Neuronal stem cell (in vitro differentiated cells): ENCODE measurements around the gene FOXA2.

Experiments
- DNase-seq: peaks from one replicate; pipeline ENCODE4 v3.0.0-alpha.2; 2013; ENCODE audit warnings: low spot score
- H2AFZ ChIP-seq: one replicate; pipeline ENCODE4 v1.6.1; 2013; ENCODE audit warnings: mild to moderate bottlenecking, low read length, inconsistent platforms
- H2AK5ac ChIP-seq: 2 replicates; pipeline ENCODE4 v1.6.1; 2013; ENCODE audit warnings: low read depth, mild to moderate bottlenecking, inconsistent platforms, low read length, moderate library complexity, mixed read lengths
- H2BK120ac ChIP-seq: 2 replicates; pipeline ENCODE4 v1.6.1; 2013; ENCODE audit warnings: low read depth, mild to moderate bottlenecking, inconsistent platforms, low read length, moderate library complexity, mixed read lengths
- H2BK12ac ChIP-seq: one replicate; pipeline ENCODE4 v1.6.1; 2013; ENCODE audit warnings: low read length, inconsistent platforms
- H2BK15ac ChIP-seq: 2 replicates; pipeline ENCODE4 v1.6.1; 2013; ENCODE audit warnings: mild to moderate bottlenecking, low read length, inconsistent platforms, mixed read lengths
- H2BK5ac ChIP-seq: one replicate; pipeline ENCODE4 v1.6.1; 2013; ENCODE audit warnings: inconsistent platforms, mild to moderate bottlenecking, low read length, moderate library complexity
- H3K14ac ChIP-seq: one replicate; pipeline ENCODE4 v1.6.1; 2013; ENCODE audit warnings: low read length, inconsistent platforms
- H3K18ac ChIP-seq: 2 replicates; pipeline ENCODE4 v1.6.1; 2013; ENCODE audit warnings: low read length, inconsistent platforms
- H3K23ac ChIP-seq: 2 replicates; pipeline ENCODE4 v1.6.1; 2013; ENCODE audit warnings: low read depth, mild to moderate bottlenecking, mixed read lengths, low read length, inconsistent platforms; ENCODE audit not compliant: poor library complexity
- H3K27ac ChIP-seq: replicated peaks from 3 replicates; pipeline ENCODE4 v1.5.1; 2013; ENCODE audit warnings: low read length, inconsistent platforms
- H3K27me3 ChIP-seq, 3 experiments: 2 replicates each; pipeline ENCODE4 v1.6.1; 2013; ENCODE audit warnings: low read length in 3 of 3, mild to moderate bottlenecking in 2 of 3, inconsistent platforms in 1 of 3, low read depth in 1 of 3, mixed read lengths in 1 of 3, moderate library complexity in 1 of 3; ENCODE audit not compliant: control insufficient read depth in 3 of 3, insufficient read depth in 3 of 3
- H3K36me3 ChIP-seq, 2 donors: replicated peaks in 1 of 2; 2 replicates each; pipeline ENCODE4 v1.6.1; 2013; ENCODE audit warnings: low read length in 2 of 2; ENCODE audit not compliant: control insufficient read depth in 2 of 2, insufficient read depth in 2 of 2
- H3K4ac ChIP-seq: 2 replicates; pipeline ENCODE4 v1.6.1; 2013; ENCODE audit warnings: inconsistent platforms, mild to moderate bottlenecking, low read length, moderate library complexity
- H3K4me1 ChIP-seq, 2 donors: 1 replicate in 1 of 2; 2 replicates in 1 of 2; pipeline ENCODE4 v1.6.1; 2013; ENCODE audit warnings: low read length in 2 of 2, low read depth in 1 of 2; ENCODE audit not compliant: control insufficient read depth in 2 of 2, insufficient read depth in 1 of 2
- H3K4me2 ChIP-seq: one replicate; pipeline ENCODE4 v1.6.1; 2013; ENCODE audit warnings: mild to moderate bottlenecking, low read length, inconsistent platforms; ENCODE audit not compliant: insufficient read depth, poor library complexity, severe bottlenecking
- H3K4me3 ChIP-seq, 2 donors: 2 replicates each; pipeline ENCODE4 v1.5.1; 2013; ENCODE audit warnings: low read length in 2 of 2, mild to moderate bottlenecking in 2 of 2, inconsistent platforms in 1 of 2, moderate library complexity in 1 of 2
- H3K79me1 ChIP-seq: one replicate; pipeline ENCODE4 v1.6.1; 2013; ENCODE audit warnings: low read depth, mild to moderate bottlenecking, inconsistent platforms, low read length, moderate library complexity
- H3K9ac ChIP-seq: one replicate; pipeline ENCODE4 v1.6.1; 2013; ENCODE audit warnings: mild to moderate bottlenecking, low read depth, low read length, inconsistent platforms; ENCODE audit not compliant: poor library complexity
- H3K9me3 ChIP-seq, 2 donors: replicated peaks in 1 of 2; 2 replicates each; pipeline versions ENCODE3 to v1.6.1; 2013; ENCODE audit warnings: low read length in 2 of 2, mild to moderate bottlenecking in 2 of 2, inconsistent platforms in 1 of 2, low read depth in 1 of 2, mixed read lengths in 1 of 2, moderate library complexity in 1 of 2; ENCODE audit not compliant: control insufficient read depth in 2 of 2, insufficient read depth in 1 of 2
- H4K8ac ChIP-seq: one replicate; pipeline ENCODE4 v1.6.1; 2013; ENCODE audit warnings: low read depth, mild to moderate bottlenecking, inconsistent platforms, low read length, moderate library complexity
- H4K91ac ChIP-seq: one replicate; pipeline ENCODE4 v1.6.1; 2013; ENCODE audit warnings: low read length, low read depth, mild to moderate bottlenecking, inconsistent platforms; ENCODE audit not compliant: poor library complexity
- WGBS, 2 donors: extraction: QIAGEN DNeasy Blood & Tissue Kit; methylation state at CpG; one replicate each; pipeline ENCODE4 v1.1.7; 2013; ENCODE audit warnings: missing lambda C conversion rate in 2 of 2, mixed read lengths in 1 of 2; ENCODE audit not compliant: insufficient read length in 2 of 2, insufficient replicate concordance in 1 of 2; ENCODE audit errors: extremely low coverage in 2 of 2; 5-methylcytosine and 5-hydroxymethylcytosine counted together

FOXA2 gene

GRCh38 chr20:22540832-22541231 lies 43.5 kb downstream of the FOXA2 start:
- Histone ChIP-seq H3K4me3 (peak overlapping the region in 1 of 2 donors; percentile 12), H2AK5ac (no peak overlapping the region), H3K23ac (no peak overlapping the region), H3K9ac (no peak overlapping the region), H2AFZ (no peak overlapping the region), H2BK5ac (no peak overlapping the region), H3K14ac (no peak overlapping the region), H3K4me2 (no peak overlapping the region), H2BK12ac (no peak overlapping the region), H3K4me1 (peaks cover 0 to 3% of the 10 kb centered on the region in 2 donors), H4K8ac (no peak overlapping the region), H3K27ac (no peak overlapping the region), H3K4ac (no peak overlapping the region), H4K91ac (no peak overlapping the region), H2BK120ac (no peak overlapping the region), H3K9me3 (no peaks in the 10 kb centered on the region), H2BK15ac (no peak overlapping the region), H3K18ac (no peak overlapping the region), H3K79me1 (no peaks in the 10 kb centered on the region), H3K27me3 (no peaks in the 10 kb centered on the region), H3K36me3 (no peaks in the 10 kb centered on the region)
- DNase-seq: no peak
- WGBS, 2 donors: no CpG with 5 or more reads among the region's 10 CpGs

- H3K79me1 ChIP-seq: no peaks in the 10 kb centered on the region
- H2BK120ac ChIP-seq: no peak overlapping the region
- H3K4me3 ChIP-seq: no peak overlapping the region
- H3K27me3 ChIP-seq: no peaks in the 10 kb centered on the region
- H2AFZ ChIP-seq: no peak overlapping the region
- H3K4me2 ChIP-seq: no peak overlapping the region
- H3K9me3 ChIP-seq: no peaks in the 10 kb centered on the region
- DNase-seq: no peak
- no peaks in the 10 kb centered on the region for H3K36me3 ChIP-seq
- no peak overlapping the region for H2BK12ac ChIP-seq
- no peak overlapping the region for H4K91ac ChIP-seq
- H2AK5ac ChIP-seq: no peak overlapping the region
- no CpG with 5 or more reads among the region's 4 CpGs for WGBS, 2 donors
- no peak overlapping the region for H3K27ac ChIP-seq
- peaks cover 0 to 4% of the 10 kb centered on the region in 2 donors for H3K4me1 ChIP-seq
- H4K8ac ChIP-seq: no peak overlapping the region
- no peak overlapping the region for H3K18ac ChIP-seq
- no peak overlapping the region for H3K14ac ChIP-seq
- H2BK15ac ChIP-seq: no peak overlapping the region
- no peak overlapping the region for H3K9ac ChIP-seq
- H3K23ac ChIP-seq: no peak overlapping the region
- no peak overlapping the region for H2BK5ac ChIP-seq
- H3K4ac ChIP-seq: no peak overlapping the region
These were observed 47.2 kb downstream of the FOXA2 start for GRCh38 chr20:22536956-22537756.

GRCh38 chr20:22536141-22536828 lies 48.1 kb downstream of the FOXA2 start:
- Histone ChIP-seq H3K9me3 (no peaks in the 10 kb centered on the region), H2BK15ac (no peak overlapping the region), H3K4me2 (no peak overlapping the region), H3K4ac (no peak overlapping the region), H3K27me3 (no peaks in the 10 kb centered on the region), H3K9ac (no peak overlapping the region), H3K4me3 (no peak overlapping the region), H3K36me3 (no peaks in the 10 kb centered on the region), H4K8ac (no peak overlapping the region), H3K14ac (no peak overlapping the region), H3K27ac (no peak overlapping the region), H2BK120ac (no peak overlapping the region), H3K4me1 (peaks cover 0 to 4% of the 10 kb centered on the region in 2 donors), H2BK5ac (no peak overlapping the region), H4K91ac (no peak overlapping the region), H2AK5ac (no peak overlapping the region), H3K79me1 (no peaks in the 10 kb centered on the region), H2AFZ (no peak overlapping the region), H3K23ac (no peak overlapping the region), H2BK12ac (no peak overlapping the region), H3K18ac (no peak overlapping the region)
- DNase-seq: no peak
- WGBS, 2 donors: no CpG with 5 or more reads among the region's 5 CpGs

- H2BK120ac ChIP-seq: no peak overlapping the region
These were observed 48.9 kb downstream of the FOXA2 start for GRCh38 chr20:22535483-22535882.

More at GRCh38 chr20:22535483-22535882, 48.9 kb downstream of the FOXA2 start:
- H2AFZ ChIP-seq: no peak overlapping the region
- H3K9ac ChIP-seq: no peak overlapping the region
- no peak overlapping the region for H4K8ac ChIP-seq
- no peaks in the 10 kb centered on the region for H3K79me1 ChIP-seq
- no peak overlapping the region for H3K27ac ChIP-seq
- H3K4me2 ChIP-seq: no peak overlapping the region
- H2BK12ac ChIP-seq: no peak overlapping the region
- WGBS, 2 donors: no CpG with 5 or more reads among the region's 5 CpGs
- no peaks in the 10 kb centered on the region for H3K9me3 ChIP-seq
- DNase-seq: no peak
- no peak overlapping the region for H2AK5ac ChIP-seq
- H3K36me3 ChIP-seq: no peaks in the 10 kb centered on the region
- H4K91ac ChIP-seq: no peak overlapping the region
- H3K4me1 ChIP-seq: peaks cover 0 to 2% of the 10 kb centered on the region in 2 donors
- no peak overlapping the region for H3K23ac ChIP-seq
- H3K4ac ChIP-seq: no peak overlapping the region
- H2BK5ac ChIP-seq: no peak overlapping the region
- H3K14ac ChIP-seq: no peak overlapping the region
- no peaks in the 10 kb centered on the region for H3K27me3 ChIP-seq
- H3K18ac ChIP-seq: no peak overlapping the region
- no peak overlapping the region for H2BK15ac ChIP-seq
- no peak overlapping the region for H3K4me3 ChIP-seq
